GM12878 (cell line): ENCODE results near the gene SERPINA6. TPM values are rescaled to one million over a fixed set of nuclear protein-coding genes. Genes with fewer than 3 reads are reported as not detected.

Experiments
- ATAC-seq: fragments of 200-7000 bp; cut with Tn5 transposase; 3 replicates; pipeline ENCODE4 v1.9.1; 2020; ENCODE audit warnings: mild to moderate bottlenecking, moderate library complexity
- BruUV-seq: library from RNA; stranded (reverse); fragments of 400-500 nt; replicated peaks from 2 replicates; lab custom pipeline; 2021; lab: Mats Ljungman, UMichigan
- CTCF ChIA-PET: fragments of 300-600 bp; sonication (Branson Sonifier 250); formaldehyde crosslinking; extraction: SDS; loops from one replicate; lab custom pipeline; 2021; ENCODE audit warnings: inconsistent platforms; lab: Yijun Ruan, JAX
- POLR2A ChIA-PET: fragments of 350-600 bp; formaldehyde crosslinking; extraction: SDS; loops from one replicate; lab custom pipeline; 2021; ENCODE audit warnings: inconsistent platforms; lab: Charles Lee
- RAD21 ChIA-PET: fragments of 300-600 bp; sonication (Branson Sonifier 250); formaldehyde crosslinking; loops from one replicate; lab custom pipeline; 2023; ENCODE audit warnings: antibody characterized with exemption; ENCODE audit not compliant: unreplicated experiment; lab: Charles Lee
- SMC1A ChIA-PET: fragments of 300-600 bp; sonication (Branson Sonifier 250); formaldehyde crosslinking; loops from one replicate; lab custom pipeline; 2023; ENCODE audit not compliant: unreplicated experiment, uncharacterized antibody; lab: Charles Lee
- DNase-seq: peaks from one replicate; pipeline ENCODE4 v3.0.0-alpha.2; 2011; ENCODE audit warnings: low read depth, low spot score
- FAIRE-seq: peaks from 3 replicates; lab custom pipeline; 2011; peaks lifted over from hg19 to GRCh38; lab: Jason Lieb, UNC
- H2AFZ ChIP-seq: 2 replicates; pipeline ENCODE4 v1.6.0; 2011; ENCODE audit warnings: low read depth, low read length, control low read depth; ENCODE audit not compliant: control insufficient read depth
- H3K27ac ChIP-seq: 2 replicates; pipeline ENCODE4 v1.5.1; 2011; ENCODE audit warnings: control low read depth; ENCODE audit not compliant: control insufficient read depth, insufficient read depth
- H3K27me3 ChIP-seq, 2 experiments: replicated peaks in 1 of 2; 2 replicates each; pipeline versions ENCODE4 v1.6.0 to v1.6.1; 2011; ENCODE audit warnings: low read length in 1 of 2; ENCODE audit not compliant: control insufficient read depth in 2 of 2, insufficient read depth in 2 of 2
- H3K36me3 ChIP-seq, 2 experiments: 2 replicates each; pipeline ENCODE4 v1.5.1; 2011; ENCODE audit warnings: low read length in 1 of 2; ENCODE audit not compliant: control insufficient read depth in 2 of 2, insufficient read depth in 2 of 2
- H3K4me1 ChIP-seq: 2 replicates; pipeline ENCODE4 v1.6.1; 2011; ENCODE audit warnings: mild to moderate bottlenecking, low read length, moderate library complexity, mixed read lengths; ENCODE audit not compliant: control insufficient read depth, insufficient read depth
- H3K4me2 ChIP-seq: 2 replicates; pipeline ENCODE4 v1.6.0; 2011; ENCODE audit warnings: control low read depth; ENCODE audit not compliant: control insufficient read depth, insufficient read depth
- H3K4me3 ChIP-seq: fragments of 200-600 bp; sonication (generic); 2 replicates; pipeline ENCODE4 v1.5.1; 2016
- H3K79me2 ChIP-seq: 2 replicates; pipeline ENCODE4 v1.6.0; 2011; ENCODE audit warnings: low read length; ENCODE audit not compliant: control insufficient read depth, insufficient read depth
- H3K9ac ChIP-seq: 2 replicates; pipeline ENCODE4 v1.8.0; 2011; ENCODE audit warnings: low read length, control low read depth, mixed read lengths; ENCODE audit not compliant: control insufficient read depth, insufficient read depth
- H3K9me3 ChIP-seq: replicated peaks from 3 replicates; pipeline ENCODE4 v1.5.1; 2011; ENCODE audit warnings: mild to moderate bottlenecking, low read length; ENCODE audit not compliant: control insufficient read depth, insufficient read depth
- H4K20me1 ChIP-seq: 2 replicates; pipeline ENCODE4 v1.6.0; 2011; ENCODE audit not compliant: control insufficient read depth, insufficient read depth
- ELK1 ChIP-seq: IDR thresholded peaks from 2 replicates; pipeline ENCODE4 v1.6.1; 2012; ENCODE audit warnings: low read depth, low read length, improper control_type of control experiment
- IRF3 ChIP-seq: fragments of 450-650 bp; IDR thresholded peaks from 2 replicates; pipeline ENCODE4 v1.6.1; 2014; ENCODE audit warnings: mild to moderate bottlenecking
- POU2F2 ChIP-seq: IDR thresholded peaks from 3 replicates; pipeline ENCODE4 v1.6.1; 2011; ENCODE audit warnings: low read depth, mild to moderate bottlenecking, low read length, borderline replicate concordance
- ZBTB33 ChIP-seq: fragments of 450-650 bp; IDR thresholded peaks from 2 replicates; pipeline ENCODE4 v1.6.1; 2017; ENCODE audit warnings: mild to moderate bottlenecking
- WGBS: methylation state at CpG from one replicate; pipeline ENCODE4 v1.1.6; 2016; ENCODE audit warnings: low lambda C conversion rate; ENCODE audit not compliant: insufficient replicate concordance, insufficient coverage; ENCODE audit errors: missing lambda C conversion rate; 5-methylcytosine and 5-hydroxymethylcytosine counted together
- in situ Hi-C: fragments of 300-500 bp; cut with MboI; formaldehyde crosslinking; loops from 9 replicates; pipeline ENCODE4 v1.14.3; 2018; ENCODE audit warnings: mixed read lengths
- intact Hi-C: fragments of 100-400 bp; cut with micrococcal nuclease; formaldehyde crosslinking; loops from one replicate; pipeline ENCODE4 v1.14.2; 2022; ENCODE audit not compliant: unreplicated experiment
- polyA plus RNA-seq, 11 experiments: library from polyadenylated mRNA; depleted of rRNA in 4 of 11; unstranded in 6 of 11; stranded (reverse) in 5 of 11; fragments of >200 nt; fragmentation: Nextera tagmentation in 4 of 11; fragmentation: Illumina TruSeq in 1 of 11; extraction: Ambion mirVana in 4 of 11; extraction: Trizol in 1 of 11; gene quantifications; 1 replicate in 1 of 11; 2 replicates in 10 of 11; pipeline versions ENCODE4 v1.2.1 to v1.2.3, GENCODE V29; 2011 to 2016; ENCODE audit warnings: inconsistent platforms in 2 of 11, missing spikeins in 2 of 11, low read depth in 1 of 11
- total RNA-seq, 4 experiments: library from RNA; depleted of rRNA in 3 of 4; stranded (reverse); fragments of >200 nt in 3 of 4; fragmentation: Illumina TruSeq in 1 of 4; extraction: Trizol in 1 of 4; gene quantifications; 2 replicates each; pipeline versions ENCODE4 v1.2.1 to v1.2.3, GENCODE V29; 2013 to 2021

SERPINA6 gene
- total and polyA plus RNA-seq, 10 of the 15 experiments (the other 5 are each of a cell fraction or from before 2014, with no cell fraction given) = 0.11 to 0.27 (median 0.23) TPM; not detected in 7

GRCh38 chr14:94363151-94363624 is 40.1 kb upstream of the SERPINA6 start:
- Histone ChIP-seq H3K4me2 (no peak overlapping the region), H2AFZ (no peak overlapping the region), H4K20me1 (no peaks in the 10 kb centered on the region), H3K27me3 (no peaks in the 10 kb centered on the region), H3K4me3 (no peak overlapping the region), H3K36me3 (no peaks in the 10 kb centered on the region), H3K9me3 (no peaks in the 10 kb centered on the region), H3K27ac (no peak overlapping the region), H3K79me2 (no peaks in the 10 kb centered on the region), H3K4me1 (no peaks in the 10 kb centered on the region), H3K9ac (no peak overlapping the region)
- POLR2A ChIA-PET = no interaction called here
- WGBS = 70% methylated on average over 12 of the region's 12 CpGs
- RAD21 ChIA-PET = no interaction called here
- FAIRE-seq (no peak), ATAC-seq (peak; percentile 35; the same call in 2 of the 3 replicates), DNase-seq (no peak)
- CTCF ChIA-PET = no interaction called here
- intact Hi-C loops (no loop called here), in situ Hi-C loops (no loop called here)
- BruUV-seq = no TSS peak
- SMC1A ChIA-PET = no interaction called here
- no peak for TF ChIP-seq POU2F2
- no peak for TF ChIP-seq IRF3
- TF ChIP-seq ELK1 = no peak
- no peak for TF ChIP-seq ZBTB33
